ENCODE data around the gene RALY. TPM values are rescaled to one million over a fixed set of nuclear protein-coding genes. Genes with fewer than 3 reads are reported as not detected.

RALY gene
- total and polyA plus RNA-seq, 10 of the 15 experiments (the other 5 are each of a cell fraction or from before 2014, with no cell fraction given), result 1.2 to 246 (median 137) TPM

DNA sequence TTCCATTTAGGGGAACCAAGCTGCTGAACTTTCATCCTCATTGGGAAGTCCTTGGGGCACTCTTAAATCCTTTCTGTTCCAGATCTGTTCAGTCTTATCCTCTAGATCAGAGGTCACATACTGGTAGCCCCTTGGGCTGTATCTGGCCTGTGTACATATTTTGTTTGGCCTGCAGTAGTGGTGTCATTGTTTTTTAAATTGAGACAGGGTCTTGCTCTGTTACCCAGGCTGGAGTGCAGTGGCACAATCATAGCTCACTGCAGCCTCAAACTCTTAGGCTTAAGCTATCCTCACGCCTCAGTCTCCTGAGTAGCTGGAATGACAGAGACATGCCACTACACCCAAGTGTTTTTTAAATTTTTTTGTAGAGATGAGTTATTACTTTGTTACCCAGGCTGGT lies 14.8 kb downstream of the RALY start:
- H3K36me3 ChIP-seq (ENCODE audit: control insufficient read depth in 2 of 2, insufficient read depth in 2 of 2, low read length in 1 of 2), result no peaks in the 10 kb centered on the region; a peak in 2 of 4 replicates
- in situ Hi-C loops (cut with MboI), result no loop called here

DNA sequence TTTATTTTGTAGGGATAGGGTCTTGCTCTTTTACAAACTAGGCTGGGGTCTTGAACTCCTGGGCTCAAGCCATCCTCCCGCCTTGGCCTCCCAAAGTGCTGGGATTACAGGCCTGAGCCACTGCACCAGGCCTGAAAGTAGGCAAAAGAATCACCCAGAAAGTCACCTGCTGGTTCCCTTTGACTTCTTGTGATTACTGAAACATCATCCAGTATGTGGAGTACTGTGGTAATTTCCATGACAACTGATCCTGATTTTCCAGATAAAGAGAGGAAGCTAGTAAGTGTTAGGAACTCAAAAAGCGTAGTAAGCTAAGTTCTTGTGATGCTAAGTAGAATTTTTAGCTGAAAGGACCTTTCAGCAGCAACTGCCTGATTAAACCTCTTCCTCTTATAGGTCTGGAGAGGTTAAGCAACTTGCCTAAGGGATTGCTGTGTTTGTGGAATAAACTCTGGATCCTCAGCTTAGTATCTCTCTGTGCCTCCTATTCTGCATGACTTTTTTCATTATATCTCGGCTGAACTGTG lies 16.8 kb downstream of the RALY start:
- in situ Hi-C loops (cut with MboI), result no loop called here
- Histone ChIP-seq H4K20me1 (ENCODE audit: control insufficient read depth, insufficient read depth) (peaks cover 8% of the 10 kb centered on the region), H3K9me3 (replicated peaks; ENCODE audit: control insufficient read depth, insufficient read depth, low read length) (no peaks in the 10 kb centered on the region), H3K4me1 (ENCODE audit: control insufficient read depth, insufficient read depth, low read length) (peaks cover 21% of the 10 kb centered on the region), H3K9ac (ENCODE audit: control insufficient read depth, insufficient read depth, low read length) (no peak overlapping the region), H3K4me2 (ENCODE audit: control insufficient read depth, insufficient read depth) (no peak overlapping the region), H3K4me3 (no peak overlapping the region), H3K36me3 (ENCODE audit: control insufficient read depth in 2 of 2, insufficient read depth in 2 of 2, low read length in 1 of 2) (no peaks in the 10 kb centered on the region; a peak in 2 of 4 replicates), H2AFZ (ENCODE audit: control insufficient read depth, low read depth, low read length) (no peak overlapping the region), H3K27ac (ENCODE audit: control insufficient read depth, insufficient read depth) (no peak overlapping the region), H3K79me2 (ENCODE audit: control insufficient read depth, insufficient read depth, low read length) (peaks cover 90% of the 10 kb centered on the region), H3K27me3 (replicated peaks in 1 of 2; ENCODE audit: control insufficient read depth in 2 of 2, insufficient read depth in 2 of 2, low read length in 1 of 2) (no peaks in the 10 kb centered on the region)
- SMC1A ChIA-PET (ENCODE audit: uncharacterized antibody, unreplicated experiment), result interaction anchor here (0.6 to 2.1 kb wide), 4 partner anchors 9 to 32 kb away, joined by 3 to 8 read pairs (median 4); no protein-coding TSS in a partner anchor
- peak; percentile 70 for FAIRE-seq
- CTCF ChIA-PET, result interaction anchor here (0.7 to 2.5 kb wide), 6 partner anchors 9 to 286 kb away, joined by 3 to 11 read pairs (median 4); no protein-coding TSS in a partner anchor
- intact Hi-C loops (cut with micrococcal nuclease; ENCODE audit: unreplicated experiment), result no loop called here
- no TSS peak for BruUV-seq (replicated peaks)
- no peak for DNase-seq (ENCODE audit: low read depth, low spot score)
- POLR2A ChIA-PET, result interaction anchor here (2.2 kb wide), 1 partner anchor 17 kb away, joined by 12 read pairs; the partner anchor contains the start of gene RALY
- no peak for ATAC-seq
- WGBS (ENCODE audit: insufficient coverage, insufficient replicate concordance, low lambda C conversion rate, missing lambda C conversion rate), result 79% methylated on average over 3 of the region's 3 CpGs
- RAD21 ChIA-PET (ENCODE audit: unreplicated experiment), result interaction anchor here (1.3 to 1.6 kb wide), 2 partner anchors 9 to 17 kb away, joined by 3 to 4 read pairs; partner anchors contain the start of gene RALY
- no peak for TF ChIP-seq IKZF1 (conservative IDR thresholded peaks at IDR 0.05)
- no peak for TF ChIP-seq NFYB (IDR thresholded peaks at IDR 0.05; ENCODE audit: insufficient read depth, low read depth, low read length)
- TF ChIP-seq, protein P1, sequence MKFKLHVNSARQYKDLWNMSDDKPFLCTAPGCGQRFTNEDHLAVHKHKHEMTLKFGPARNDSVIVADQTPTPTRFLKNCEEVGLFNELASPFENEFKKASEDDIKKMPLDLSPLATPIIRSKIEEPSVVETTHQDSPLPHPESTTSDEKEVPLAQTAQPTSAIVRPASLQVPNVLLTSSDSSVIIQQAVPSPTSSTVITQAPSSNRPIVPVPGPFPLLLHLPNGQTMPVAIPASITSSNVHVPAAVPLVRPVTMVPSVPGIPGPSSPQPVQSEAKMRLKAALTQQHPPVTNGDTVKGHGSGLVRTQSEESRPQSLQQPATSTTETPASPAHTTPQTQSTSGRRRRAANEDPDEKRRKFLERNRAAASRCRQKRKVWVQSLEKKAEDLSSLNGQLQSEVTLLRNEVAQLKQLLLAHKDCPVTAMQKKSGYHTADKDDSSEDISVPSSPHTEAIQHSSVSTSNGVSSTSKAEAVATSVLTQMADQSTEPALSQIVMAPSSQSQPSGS (IDR thresholded peaks at IDR 0.05; ENCODE audit: low read length), result no peak
- TF ChIP-seq RB1 (IDR thresholded peaks at IDR 0.05; ENCODE audit: borderline replicate concordance), result no peak
- TF ChIP-seq, protein P2, sequence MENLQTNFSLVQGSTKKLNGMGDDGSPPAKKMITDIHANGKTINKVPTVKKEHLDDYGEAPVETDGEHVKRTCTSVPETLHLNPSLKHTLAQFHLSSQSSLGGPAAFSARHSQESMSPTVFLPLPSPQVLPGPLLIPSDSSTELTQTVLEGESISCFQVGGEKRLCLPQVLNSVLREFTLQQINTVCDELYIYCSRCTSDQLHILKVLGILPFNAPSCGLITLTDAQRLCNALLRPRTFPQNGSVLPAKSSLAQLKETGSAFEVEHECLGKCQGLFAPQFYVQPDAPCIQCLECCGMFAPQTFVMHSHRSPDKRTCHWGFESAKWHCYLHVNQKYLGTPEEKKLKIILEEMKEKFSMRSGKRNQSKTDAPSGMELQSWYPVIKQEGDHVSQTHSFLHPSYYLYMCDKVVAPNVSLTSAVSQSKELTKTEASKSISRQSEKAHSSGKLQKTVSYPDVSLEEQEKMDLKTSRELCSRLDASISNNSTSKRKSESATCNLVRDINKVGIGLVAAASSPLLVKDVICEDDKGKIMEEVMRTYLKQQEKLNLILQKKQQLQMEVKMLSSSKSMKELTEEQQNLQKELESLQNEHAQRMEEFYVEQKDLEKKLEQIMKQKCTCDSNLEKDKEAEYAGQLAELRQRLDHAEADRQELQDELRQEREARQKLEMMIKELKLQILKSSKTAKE (IDR thresholded peaks at IDR 0.05; ENCODE audit: low read depth, poor library complexity, severe bottlenecking), result no peak

More for the DNA sequence above, 14.8 kb downstream of the RALY start:
- no peak overlapping the region for H3K4me3 ChIP-seq
- SMC1A ChIA-PET (ENCODE audit: uncharacterized antibody, unreplicated experiment), result interaction anchor here (1.0 to 1.5 kb wide), 2 partner anchors 8 to 61 kb away, joined by 3 read pairs; no protein-coding TSS in a partner anchor
- H3K9me3 ChIP-seq (replicated peaks; ENCODE audit: control insufficient read depth, insufficient read depth, low read length), result no peaks in the 10 kb centered on the region; the same call in 2 of the 3 replicates
- ATAC-seq, result no peak
- CTCF ChIA-PET, result no interaction called here
- POLR2A ChIA-PET, result interaction anchor here (1.4 kb wide), 1 partner anchor 12 kb away, joined by 4 read pairs; no protein-coding TSS in a partner anchor
- intact Hi-C loops (cut with micrococcal nuclease; ENCODE audit: unreplicated experiment), result no loop called here
- H3K27ac ChIP-seq (ENCODE audit: control insufficient read depth, insufficient read depth), result no peak overlapping the region
- BruUV-seq (replicated peaks), result no TSS peak
- no peak for TF ChIP-seq NR2C1 (IDR thresholded peaks at IDR 0.05)
- TF ChIP-seq CHD4 (IDR thresholded peaks at IDR 0.05), result no peak
- no peak for TF ChIP-seq CREM (IDR thresholded peaks at IDR 0.05; ENCODE audit: low read depth)
- TF ChIP-seq, protein P1 (IDR thresholded peaks at IDR 0.05; ENCODE audit: low read length), result no peak
- no peak for TF ChIP-seq FOXK2 (IDR thresholded peaks at IDR 0.05)
- no peak for TF ChIP-seq FOXM1 (IDR thresholded peaks at IDR 0.05; ENCODE audit: low read depth, low read length)
- no peak for DNase-seq (ENCODE audit: low read depth, low spot score)
- peaks cover 8% of the 10 kb centered on the region for H4K20me1 ChIP-seq (ENCODE audit: control insufficient read depth, insufficient read depth)
- 100% methylated on average over 1 of the region's 1 CpG for WGBS (ENCODE audit: insufficient coverage, insufficient replicate concordance, low lambda C conversion rate, missing lambda C conversion rate)
- FAIRE-seq, result no peak
- H3K79me2 ChIP-seq (ENCODE audit: control insufficient read depth, insufficient read depth, low read length), result peaks cover 89% of the 10 kb centered on the region
- H3K9ac ChIP-seq (ENCODE audit: control insufficient read depth, insufficient read depth, low read length), result no peak overlapping the region
- peaks cover 21% of the 10 kb centered on the region for H3K4me1 ChIP-seq (ENCODE audit: control insufficient read depth, insufficient read depth, low read length)
- H3K27me3 ChIP-seq (replicated peaks in 1 of 2; ENCODE audit: control insufficient read depth in 2 of 2, insufficient read depth in 2 of 2, low read length in 1 of 2), result no peaks in the 10 kb centered on the region
- RAD21 ChIA-PET (ENCODE audit: unreplicated experiment), result no interaction called here
- H2AFZ ChIP-seq (ENCODE audit: control insufficient read depth, low read depth, low read length), result no peak overlapping the region
- H3K4me2 ChIP-seq (ENCODE audit: control insufficient read depth, insufficient read depth), result no peak overlapping the region

Data from GM12878 (cell line).